Measurements from ENCODE around the gene ARID3B. TPM values are rescaled to one million over a fixed set of nuclear protein-coding genes. Genes with fewer than 3 reads are reported as not detected.

Gene ARID3B
- total and polyA plus RNA-seq, 2 of the 4 experiments (the other 2 are of a cell fraction) = 2.5 to 5.0 TPM

GRCh38 chr15:74552773-74553441 is 11.9 kb downstream of the ARID3B start:
- no peak for ATAC-seq (ENCODE audit: low read depth)
- no peak overlapping the region for H2BK5ac ChIP-seq (ENCODE audit: low read depth, low read length, poor library complexity, severe bottlenecking)
- peaks cover 3% of the 10 kb centered on the region; the same call in 1 of the 2 replicates for H3K9me1 ChIP-seq (ENCODE audit: insufficient read depth, low read length)
- no CpG with 5 or more reads among the region's 5 CpGs for WGBS, 2 experiments (ENCODE audit: extremely low coverage in 2 of 2, insufficient read length in 1 of 2)
- no peak for DNase-seq
- H4K5ac ChIP-seq (ENCODE audit: low read depth, low read length) = no peak overlapping the region
- CTCF ChIA-PET = no interaction called here
- no peak overlapping the region for H2BK20ac ChIP-seq (ENCODE audit: low read depth, low read length)
- H3K23ac ChIP-seq (ENCODE audit: low read depth, low read length) = no peak overlapping the region
- no peak overlapping the region for H3K18ac ChIP-seq (ENCODE audit: low read depth, low read length)
- H4K91ac ChIP-seq (ENCODE audit: insufficient read depth, low read depth, low read length) = no peak overlapping the region
- peaks cover 16% of the 10 kb centered on the region; the same call in 1 of the 2 replicates for H3K36me3 ChIP-seq (ENCODE audit: control insufficient read depth, insufficient read depth, low read length)
- H3K56ac ChIP-seq (ENCODE audit: extremely low read depth, insufficient read depth, low read length) = no peak overlapping the region; the same call in 1 of the 2 replicates
- H3K27me3 ChIP-seq (ENCODE audit: control insufficient read depth, insufficient read depth, low read length) = no peaks in the 10 kb centered on the region
- no peak overlapping the region for H4K8ac ChIP-seq (ENCODE audit: low read depth in 2 of 2, low read length in 2 of 2)
- no peaks in the 10 kb centered on the region for H3K4me1 ChIP-seq (ENCODE audit: control insufficient read depth, insufficient read depth, low read length)
- no peak overlapping the region for H3K4me3 ChIP-seq (ENCODE audit: insufficient read depth, low read depth, low read length)
- intact Hi-C loops (cut with micrococcal nuclease) = no loop called here
- no peak overlapping the region for H2AK9ac ChIP-seq (replicated peaks; ENCODE audit: low read depth, low read length, poor library complexity)
- H2AK5ac ChIP-seq (ENCODE audit: low read depth, low read length) = no peak overlapping the region
- dilution Hi-C loops (cut with HindIII; ENCODE audit: low sequenced_read_pairs, unreplicated experiment) = no loop called here
- no peak overlapping the region for H3K4ac ChIP-seq (ENCODE audit: low read depth, low read length)
- BruUV-seq (replicated peaks) = no TSS peak
- no peak overlapping the region for H2AFZ ChIP-seq (replicated peaks; ENCODE audit: low read length, poor library complexity)
- in situ Hi-C loops (cut with MboI; ENCODE audit: low sequenced_read_pairs) = no loop called here
- no peak overlapping the region for H2BK120ac ChIP-seq (ENCODE audit: low read depth, low read length)
- H3K9me3 ChIP-seq (ENCODE audit: control insufficient read depth, insufficient read depth, low read length) = no peaks in the 10 kb centered on the region
- H3K79me1 ChIP-seq (ENCODE audit: low read depth in 1 of 2, low read length in 2 of 2) = peaks cover 29 to 46% of the 10 kb centered on the region in 2 experiments
- POLR2A ChIA-PET (ENCODE audit: unreplicated experiment) = no interaction called here
- no peak overlapping the region for H3K4me2 ChIP-seq (ENCODE audit: low read depth, low read length)
- H2BK15ac ChIP-seq (ENCODE audit: low read depth, low read length) = no peak overlapping the region
- TF ChIP-seq FOS (IDR thresholded peaks at IDR 0.05; ENCODE audit: low read depth, low read length) (no peak), MAFK (IDR thresholded peaks at IDR 0.05; ENCODE audit: low read depth, low read length) (no peak), BHLHE40 (IDR thresholded peaks at IDR 0.05; ENCODE audit: low read depth, low read length) (no peak), RAD21 (IDR thresholded peaks at IDR 0.05; ENCODE audit: low read length) (no peak), NFE2L2 (IDR thresholded peaks at IDR 0.05; ENCODE audit: low read depth, low read length) (no peak), CTCF (conservative IDR thresholded peaks at IDR 0.05; ENCODE audit: low read depth, low read length) (no peak), MXI1 (IDR thresholded peaks at IDR 0.05; ENCODE audit: borderline replicate concordance, low read depth, low read length) (no peak), POLR2A (IDR thresholded peaks at IDR 0.05; ENCODE audit: low read depth, low read length) (no peak), CHD1 (IDR thresholded peaks at IDR 0.05; ENCODE audit: low read depth, low read length) (no peak), CEBPB (IDR thresholded peaks at IDR 0.05; ENCODE audit: low read depth, low read length) (no peak), SMC3 (IDR thresholded peaks at IDR 0.05; ENCODE audit: low read depth, low read length) (no peak), RFX5 (IDR thresholded peaks at IDR 0.05; ENCODE audit: low read depth, low read length) (no peak), MAZ (IDR thresholded peaks at IDR 0.05; ENCODE audit: borderline replicate concordance, low read depth, low read length) (no peak), USF2 (IDR thresholded peaks at IDR 0.05; ENCODE audit: low read depth, low read length) (no peak), RCOR1 (IDR thresholded peaks at IDR 0.05; ENCODE audit: insufficient replicate concordance, low read length) (no peak)
- TF ChIP-seq, protein P1, sequence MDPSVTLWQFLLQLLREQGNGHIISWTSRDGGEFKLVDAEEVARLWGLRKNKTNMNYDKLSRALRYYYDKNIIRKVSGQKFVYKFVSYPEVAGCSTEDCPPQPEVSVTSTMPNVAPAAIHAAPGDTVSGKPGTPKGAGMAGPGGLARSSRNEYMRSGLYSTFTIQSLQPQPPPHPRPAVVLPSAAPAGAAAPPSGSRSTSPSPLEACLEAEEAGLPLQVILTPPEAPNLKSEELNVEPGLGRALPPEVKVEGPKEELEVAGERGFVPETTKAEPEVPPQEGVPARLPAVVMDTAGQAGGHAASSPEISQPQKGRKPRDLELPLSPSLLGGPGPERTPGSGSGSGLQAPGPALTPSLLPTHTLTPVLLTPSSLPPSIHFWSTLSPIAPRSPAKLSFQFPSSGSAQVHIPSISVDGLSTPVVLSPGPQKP (IDR thresholded peaks at IDR 0.05; ENCODE audit: borderline replicate concordance, low read depth, low read length) = no peak
- peaks cover 25% of the 10 kb centered on the region for H4K20me1 ChIP-seq (ENCODE audit: insufficient read depth, low read length)
- no peak overlapping the region for H3K9ac ChIP-seq (ENCODE audit: low read depth, low read length)
- no peak overlapping the region for H3K27ac ChIP-seq (ENCODE audit: insufficient read depth, low read length)
- no peak overlapping the region for H3K14ac ChIP-seq (replicated peaks; ENCODE audit: low read depth, low read length)

All from IMR-90 (cell line).